Heart left ventricle (tissue), 13 donors: ENCODE measurements around the gene CLEC16A.

Experiments used
- CTCF ChIP-seq, 12 donors: fragments of 200-600 bp; sonication (generic) in 4 of 12; IDR thresholded peaks; one replicate each; pipeline versions ENCODE4 v1.5.0 to v1.8.0; 2018 to 2022; ENCODE audit warnings: antibody characterized with exemption in 12 of 12, mild to moderate bottlenecking in 5 of 12
- POLR2A ChIP-seq, 2 donors: fragments of 450-650 bp; IDR thresholded peaks; one replicate each; pipeline ENCODE4 v1.6.1; 2017; ENCODE audit warnings: antibody characterized with exemption in 2 of 2, mild to moderate bottlenecking in 2 of 2, moderate library complexity in 2 of 2
- donor health status: ischemic (EF 13 %, LVEDD 7.1; RV severe dilation, severe dysfunction).
- donor health status: DM: no; HTN: yes; CAD: no.
- donor health status: DM: no; HTN: no; CAD: no.
- donor health status: ischemic (EF 25% LVEDD 6.9; RV normal size, moderate dysfunction).
- donor health status: ischemic (EF 25% LVEDD 5.7; RV mildly dilated, moderate dysfunction).
- donor health status: ischemic (EF 35%, LVEDD 5.7; RV mildly dilated, moderate dysfunction).
- donor health status: nonischemic (EF 11% LVEDD 7.7; RV severe dilation, severe dysfunction).
- donor health status: DM: yes; HTN: yes; CAD: no.
- donor health status: PGD.
- donor health status: ischemic (EF 29% LVEDD 5.4; RV normal size, mild dysfunction).
- donor health status: nonischemic (EF 23%, LVEDD 6.1; RV moderate dilation, normal function).

DNA sequence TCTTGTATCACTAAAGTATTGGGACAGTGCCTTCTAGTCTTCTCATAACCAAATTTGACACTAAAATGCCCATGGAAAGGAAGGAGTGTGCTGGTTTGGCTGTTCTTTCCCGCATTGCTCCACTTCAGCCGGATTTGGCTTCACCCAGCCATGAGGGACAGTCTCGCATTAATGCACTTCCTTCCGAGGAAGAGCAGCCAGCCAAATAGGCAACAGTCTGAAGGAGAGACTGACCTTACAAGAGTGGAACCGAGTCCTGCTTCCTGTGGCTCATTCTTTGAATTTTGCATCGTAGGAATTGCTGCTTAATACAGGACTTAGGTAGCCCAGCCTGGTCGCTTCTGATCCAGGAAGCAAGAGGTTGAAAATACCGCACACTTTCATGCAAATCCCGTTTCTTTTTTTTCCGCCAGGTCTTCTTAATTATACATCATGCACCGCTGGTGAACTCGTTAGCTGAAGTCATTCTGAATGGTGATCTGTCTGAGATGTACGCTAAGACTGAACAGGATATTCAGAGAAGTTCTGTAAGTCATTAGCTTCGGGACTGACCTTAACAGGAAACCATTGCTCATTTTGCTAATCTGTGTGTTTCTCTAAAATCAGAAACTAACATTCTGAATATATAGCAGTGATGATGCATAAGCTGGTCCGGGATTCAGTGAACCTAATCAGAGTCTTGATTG, 38.2 kb downstream of the CLEC16A start:
- TF ChIP-seq CTCF (IDR thresholded peaks at IDR 0.05) (no peak), POLR2A (IDR thresholded peaks at IDR 0.05) (no peak)
